CD14-positive monocyte (primary cell): Measurements from ENCODE around the gene VPS16. TPM values are rescaled to one million over a fixed set of nuclear protein-coding genes. Genes with fewer than 3 reads are reported as not detected.

Source experiments
- DNase-seq, 3 donors: peaks; one replicate each; pipeline ENCODE4 v3.0.0-alpha.2; 2011 to 2022
- H2AFZ ChIP-seq: 2 replicates; pipeline ENCODE4 v1.6.0; 2012; ENCODE audit warnings: mild to moderate bottlenecking, low read depth, low read length, inconsistent platforms; ENCODE audit not compliant: insufficient read depth, poor library complexity, severe bottlenecking
- H3K27ac ChIP-seq, 2 donors: 1 replicate in 1 of 2; 2 replicates in 1 of 2; pipeline ENCODE4 v1.5.1; 2012 to 2013; ENCODE audit warnings: low read length in 2 of 2, control low read depth in 1 of 2, inconsistent platforms in 1 of 2, low read depth in 1 of 2, mild to moderate bottlenecking in 1 of 2
- H3K27me3 ChIP-seq, 2 donors: one replicate each; pipeline versions ENCODE4 v1.6.0 to v1.6.1; 2011 to 2013; ENCODE audit warnings: low read length in 2 of 2; ENCODE audit not compliant: control insufficient read depth in 2 of 2, insufficient read depth in 2 of 2
- H3K36me3 ChIP-seq, 2 donors: replicated peaks in 1 of 2; 1 replicate in 1 of 2; 2 replicates in 1 of 2; pipeline versions ENCODE4 v1.5.1 to v1.6.1; 2012 to 2013; ENCODE audit warnings: low read length in 2 of 2, control low read depth in 1 of 2, inconsistent platforms in 1 of 2, mild to moderate bottlenecking in 1 of 2; ENCODE audit not compliant: insufficient read depth in 2 of 2, control insufficient read depth in 1 of 2
- H3K4me1 ChIP-seq, 2 donors: 1 replicate in 1 of 2; 2 replicates in 1 of 2; pipeline versions ENCODE4 v1.5.1 to v1.6.1; 2012 to 2013; ENCODE audit warnings: low read length in 2 of 2, control low read depth in 1 of 2, inconsistent platforms in 1 of 2, mild to moderate bottlenecking in 1 of 2, moderate library complexity in 1 of 2; ENCODE audit not compliant: insufficient read depth in 2 of 2, control insufficient read depth in 1 of 2
- H3K4me2 ChIP-seq: replicated peaks from 2 replicates; pipeline ENCODE3; 2012; ENCODE audit warnings: low read length, moderate library complexity, mild to moderate bottlenecking; ENCODE audit not compliant: poor library complexity, severe bottlenecking; ENCODE audit errors: extremely low read depth
- H3K4me3 ChIP-seq, 3 experiments: fragments of 200-600 bp in 1 of 3; sonication (generic) in 1 of 3; replicated peaks in 1 of 3; 1 replicate in 2 of 3; 2 replicates in 1 of 3; pipeline ENCODE4 v1.5.1; 2011 to 2013; ENCODE audit warnings: low read length in 3 of 3, mild to moderate bottlenecking in 3 of 3, control low read depth in 2 of 3, low read depth in 2 of 3, inconsistent platforms in 1 of 3, moderate library complexity in 1 of 3
- H3K79me2 ChIP-seq: 2 replicates; pipeline ENCODE4 v1.6.0; 2012; ENCODE audit warnings: mild to moderate bottlenecking, control low read depth, inconsistent platforms, low read length, moderate library complexity; ENCODE audit not compliant: insufficient read depth
- H3K9ac ChIP-seq: 2 replicates; pipeline ENCODE4 v1.6.0; 2017; ENCODE audit warnings: low read length, mild to moderate bottlenecking; ENCODE audit not compliant: insufficient read depth, poor library complexity, severe bottlenecking
- H3K9me3 ChIP-seq, 2 donors: replicated peaks in 1 of 2; 1 replicate in 1 of 2; 2 replicates in 1 of 2; pipeline versions ENCODE4 v1.5.1 to v1.6.1; 2012 to 2013; ENCODE audit warnings: low read length in 2 of 2, control low read depth in 1 of 2; ENCODE audit not compliant: control insufficient read depth in 1 of 2, insufficient read depth in 1 of 2
- H4K20me1 ChIP-seq: 2 replicates; pipeline ENCODE4 v1.6.0; 2012; ENCODE audit warnings: mild to moderate bottlenecking, low read length, control low read depth, moderate library complexity; ENCODE audit not compliant: insufficient read depth
- H3K27ac Mint-ChIP-seq, 7 donors: one replicate each; pipeline ENCODE4 v1.8.0; 2020; ENCODE audit warnings: mild to moderate bottlenecking in 7 of 7, mixed read lengths in 7 of 7, moderate library complexity in 6 of 7, inconsistent platforms in 2 of 7
- H3K27me3 Mint-ChIP-seq, 3 donors: one replicate each; pipeline ENCODE4 v1.8.0; 2021 to 2022; ENCODE audit warnings: low read depth in 3 of 3, mild to moderate bottlenecking in 3 of 3, mixed read lengths in 3 of 3, moderate library complexity in 3 of 3, inconsistent platforms in 1 of 3
- H3K36me3 Mint-ChIP-seq, 2 donors: one replicate each; pipeline ENCODE4 v1.8.0; 2020; ENCODE audit warnings: mixed read lengths in 2 of 2, inconsistent platforms in 1 of 2, mild to moderate bottlenecking in 1 of 2
- H3K4me1 Mint-ChIP-seq: one replicate; pipeline ENCODE4 v1.8.0; 2020; ENCODE audit warnings: mild to moderate bottlenecking, mixed read lengths
- H3K4me3 Mint-ChIP-seq, 2 donors: one replicate each; pipeline ENCODE4 v1.8.0; 2020; ENCODE audit warnings: mild to moderate bottlenecking in 2 of 2, mixed read lengths in 2 of 2, moderate library complexity in 1 of 2
- H3K9me3 Mint-ChIP-seq, 7 donors: one replicate each; pipeline ENCODE4 v1.8.0; 2020 to 2022; ENCODE audit warnings: mixed read lengths in 7 of 7, mild to moderate bottlenecking in 6 of 7, moderate library complexity in 6 of 7, inconsistent platforms in 2 of 7
- WGBS: methylation state at CpG from one replicate; pipeline ENCODE4 v1.1.5; 2013; ENCODE audit warnings: missing lambda C conversion rate; ENCODE audit not compliant: insufficient coverage; 5-methylcytosine and 5-hydroxymethylcytosine counted together
- intact Hi-C, 2 donors: fragments of 100-400 bp; cut with micrococcal nuclease; formaldehyde crosslinking; loops; one replicate each; pipeline versions ENCODE4 v1.15.0 to v1.15.1; 2023
- polyA plus RNA-seq, 3 donors: library from polyadenylated mRNA; depleted of rRNA in 1 of 3; unstranded in 2 of 3; stranded (reverse) in 1 of 3; fragments of 300-500 nt in 2 of 3; fragments of >200 nt in 1 of 3; fragmentation: Illumina TruSeq in 2 of 3; gene quantifications; 1 replicate in 2 of 3; 2 replicates in 1 of 3; pipeline ENCODE4 v1.2.3, GENCODE V29; 2012 to 2021
- TF ChIP-seq, protein P1 (sequence below): fragments of 200-600 bp; IDR thresholded peaks from one replicate; pipeline ENCODE4 v1.8.0; 2022; ENCODE audit warnings: antibody characterized with exemption, mild to moderate bottlenecking

Gene VPS16
- polyA plus RNA-seq, 3 donors: 33.3 to 87.0 (median 34.5) TPM

DNA sequence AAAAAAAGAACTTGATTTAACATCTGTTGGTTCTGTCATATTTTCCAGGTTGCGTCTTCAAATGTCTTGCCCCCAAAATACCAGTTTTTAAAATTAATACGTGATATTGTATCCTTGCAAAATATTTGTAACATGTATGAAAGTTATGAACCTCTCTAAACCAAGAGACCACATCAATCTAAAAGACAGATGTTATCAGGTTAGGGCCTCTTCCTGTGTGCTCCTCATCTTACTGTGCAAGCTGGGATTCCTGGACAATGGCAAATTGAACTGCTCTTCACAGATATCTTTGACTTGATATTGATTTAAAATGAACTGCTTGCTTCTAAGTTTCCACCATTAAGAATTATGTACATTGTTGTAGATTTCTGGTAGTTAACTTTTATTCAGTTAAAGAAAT is 14.8 kb upstream of the VPS16 start:
- no peak overlapping the region for H3K27ac Mint-ChIP-seq
- no peak overlapping the region for H2AFZ ChIP-seq
- H3K4me3 ChIP-seq: no peak overlapping the region
- no peaks in the 10 kb centered on the region for H4K20me1 ChIP-seq
- H3K36me3 ChIP-seq: no peaks in the 10 kb centered on the region
- H3K27ac ChIP-seq: no peak overlapping the region
- peaks cover 0 to 3% (median 1%) of the 10 kb centered on the region in 7 donors for H3K9me3 Mint-ChIP-seq
- H3K36me3 Mint-ChIP-seq: no peaks in the 10 kb centered on the region
- no peak for DNase-seq
- H3K4me2 ChIP-seq: no peak overlapping the region
- peaks cover 21 to 36% of the 10 kb centered on the region in 2 donors for H3K27me3 ChIP-seq
- no peak overlapping the region for H3K9ac ChIP-seq
- H3K4me1 Mint-ChIP-seq: peaks cover 4% of the 10 kb centered on the region
- no CpG with 5 or more reads among the region's 2 CpGs for WGBS
- TF ChIP-seq, protein P1, sequence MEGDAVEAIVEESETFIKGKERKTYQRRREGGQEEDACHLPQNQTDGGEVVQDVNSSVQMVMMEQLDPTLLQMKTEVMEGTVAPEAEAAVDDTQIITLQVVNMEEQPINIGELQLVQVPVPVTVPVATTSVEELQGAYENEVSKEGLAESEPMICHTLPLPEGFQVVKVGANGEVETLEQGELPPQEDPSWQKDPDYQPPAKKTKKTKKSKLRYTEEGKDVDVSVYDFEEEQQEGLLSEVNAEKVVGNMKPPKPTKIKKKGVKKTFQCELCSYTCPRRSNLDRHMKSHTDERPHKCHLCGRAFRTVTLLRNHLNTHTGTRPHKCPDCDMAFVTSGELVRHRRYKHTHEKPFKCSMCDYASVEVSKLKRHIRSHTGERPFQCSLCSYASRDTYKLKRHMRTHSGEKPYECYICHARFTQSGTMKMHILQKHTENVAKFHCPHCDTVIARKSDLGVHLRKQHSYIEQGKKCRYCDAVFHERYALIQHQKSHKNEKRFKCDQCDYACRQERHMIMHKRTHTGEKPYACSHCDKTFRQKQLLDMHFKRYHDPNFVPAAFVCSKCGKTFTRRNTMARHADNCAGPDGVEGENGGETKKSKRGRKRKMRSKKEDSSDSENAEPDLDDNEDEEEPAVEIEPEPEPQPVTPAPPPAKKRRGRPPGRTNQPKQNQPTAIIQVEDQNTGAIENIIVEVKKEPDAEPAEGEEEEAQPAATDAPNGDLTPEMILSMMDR: no peak
- no peaks in the 10 kb centered on the region for H3K9me3 ChIP-seq
- intact Hi-C loops: no loop called here
- peaks cover 19 to 46% (median 26%) of the 10 kb centered on the region in 3 donors for H3K27me3 Mint-ChIP-seq
- H3K4me1 ChIP-seq: no peaks in the 10 kb centered on the region
- no peaks in the 10 kb centered on the region for H3K79me2 ChIP-seq
- H3K4me3 Mint-ChIP-seq: no peak overlapping the region

DNA sequence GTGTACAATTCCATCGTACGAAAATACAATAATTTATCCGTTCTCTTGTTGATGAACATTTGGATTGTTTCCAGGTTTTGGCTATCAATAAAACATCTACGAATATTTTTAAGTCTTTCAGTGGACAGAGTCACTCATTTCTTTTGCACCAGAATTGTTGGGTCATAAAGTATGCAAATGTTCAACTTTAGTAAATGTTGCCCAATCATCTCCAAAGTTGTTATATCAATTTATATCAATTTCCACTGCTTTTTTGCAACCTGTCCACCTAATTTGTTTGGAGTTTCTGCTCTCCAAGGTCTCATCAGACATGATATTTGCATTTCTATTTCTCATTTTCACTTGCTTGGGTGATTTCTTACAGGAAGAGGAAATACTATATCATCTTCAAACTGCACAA is 13.9 kb upstream of the VPS16 start:
- Histone ChIP-seq H3K27ac (no peak overlapping the region), H2AFZ (no peak overlapping the region), H4K20me1 (no peaks in the 10 kb centered on the region), H3K9ac (no peak overlapping the region), H3K4me3 (no peak overlapping the region), H3K27me3 (peaks cover 15 to 27% of the 10 kb centered on the region in 2 donors), H3K9me3 (no peaks in the 10 kb centered on the region), H3K79me2 (no peaks in the 10 kb centered on the region), H3K36me3 (no peaks in the 10 kb centered on the region), H3K4me2 (no peak overlapping the region), H3K4me1 (peaks cover 2 to 3% of the 10 kb centered on the region in 2 donors)
- intact Hi-C loops: no loop called here
- H3K36me3 Mint-ChIP-seq: no peaks in the 10 kb centered on the region
- H3K27me3 Mint-ChIP-seq: peaks cover 11 to 37% (median 17%) of the 10 kb centered on the region in 3 donors
- no peak overlapping the region for H3K27ac Mint-ChIP-seq
- TF ChIP-seq, protein P1: no peak
- 100% methylated on average over 2 of the region's 4 CpGs for WGBS
- DNase-seq: no peak
- H3K4me3 Mint-ChIP-seq: no peak overlapping the region
- H3K4me1 Mint-ChIP-seq: peaks cover 2% of the 10 kb centered on the region
- peaks cover 0 to 2% (median 0%) of the 10 kb centered on the region in 7 donors for H3K9me3 Mint-ChIP-seq
